GM23338 (cell line): Measurements from ENCODE around the gene DDX46.

Source experiments
- CREB1 ChIP-seq: fragments of 250-450 bp; sonication (Bioruptor Pico); IDR thresholded peaks from 2 replicates; pipeline ENCODE4 v1.5.0; 2020; ENCODE audit warnings: low read depth, mild to moderate bottlenecking, moderate library complexity
- EZH2 ChIP-seq: fragments of 200-600 bp; sonication (generic); IDR thresholded peaks from one replicate; pipeline ENCODE4 v1.8.0; 2017; ENCODE audit warnings: antibody characterized with exemption, mild to moderate bottlenecking, low read depth; ENCODE audit not compliant: unreplicated experiment
- EZH2phosphoT487 ChIP-seq: fragments of 200-600 bp; sonication (generic); IDR thresholded peaks from one replicate; pipeline ENCODE4 v1.8.1; 2018; ENCODE audit warnings: antibody characterized with exemption; ENCODE audit not compliant: unreplicated experiment
- JUNB ChIP-seq: IDR thresholded peaks from one replicate; pipeline ENCODE4 v1.6.1; 2016; ENCODE audit warnings: antibody characterized with exemption; ENCODE audit not compliant: unreplicated experiment
- NANOG ChIP-seq: IDR thresholded peaks from 2 replicates; pipeline ENCODE4 v1.6.1; 2016; ENCODE audit warnings: antibody characterized with exemption, borderline replicate concordance
- POLR2AphosphoS5 ChIP-seq: IDR thresholded peaks from 2 replicates; pipeline ENCODE4 v1.6.1; 2016; ENCODE audit warnings: antibody characterized with exemption, low read depth
- STAT1 ChIP-seq: IDR thresholded peaks from one replicate; pipeline ENCODE4 v1.6.1; 2016; ENCODE audit warnings: antibody characterized with exemption; ENCODE audit not compliant: unreplicated experiment
- ZNF114 ChIP-seq: fragments of 250-450 bp; sonication (Bioruptor Pico); IDR thresholded peaks from 2 replicates; pipeline ENCODE4 v1.5.0; 2020; ENCODE audit warnings: mild to moderate bottlenecking, moderate library complexity
- TF ChIP-seq, protein P1 (sequence below), 2 experiments: fragments of 200-600 bp in 1 of 2; sonication (generic) in 1 of 2; conservative IDR thresholded peaks; 2 replicates each; pipeline versions ENCODE4 v1.5.1 to v1.6.1; 2016 to 2017; ENCODE audit warnings: antibody characterized with exemption in 2 of 2, low read depth in 2 of 2, mild to moderate bottlenecking in 2 of 2, moderate library complexity in 1 of 2
- TF ChIP-seq, protein P2 (sequence below): IDR thresholded peaks from one replicate; pipeline ENCODE4 v1.6.1; 2018; ENCODE audit warnings: antibody characterized with exemption; ENCODE audit not compliant: unreplicated experiment

DNA sequence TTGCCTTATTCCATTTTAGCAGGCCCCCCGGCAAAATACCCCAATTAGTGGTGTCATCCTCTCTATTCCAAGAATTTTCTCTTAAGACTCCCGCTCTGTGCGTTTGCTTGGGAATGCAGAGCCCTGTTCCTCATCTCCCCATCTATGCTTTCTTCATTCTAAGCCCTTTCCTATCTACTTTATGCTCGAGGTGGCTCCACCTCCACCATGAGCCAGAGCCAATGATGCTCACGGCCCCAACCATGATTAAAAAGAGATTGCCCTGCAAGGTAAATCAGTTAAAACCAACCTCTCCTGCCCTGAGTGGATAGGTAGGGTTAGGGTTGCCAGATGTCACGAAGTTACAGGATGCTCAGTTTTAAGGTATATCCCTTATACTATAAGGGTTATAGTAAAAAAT lies 114.9 kb downstream of the DDX46 start:
- TF ChIP-seq CREB1 (no peak), EZH2 (no peak), POLR2AphosphoS5 (no peak), STAT1 (no peak), JUNB (no peak), EZH2phosphoT487 (no peak), ZNF114 (CRISPR knock-in tag) (no peak), NANOG (no peak)
- TF ChIP-seq, protein P1, sequence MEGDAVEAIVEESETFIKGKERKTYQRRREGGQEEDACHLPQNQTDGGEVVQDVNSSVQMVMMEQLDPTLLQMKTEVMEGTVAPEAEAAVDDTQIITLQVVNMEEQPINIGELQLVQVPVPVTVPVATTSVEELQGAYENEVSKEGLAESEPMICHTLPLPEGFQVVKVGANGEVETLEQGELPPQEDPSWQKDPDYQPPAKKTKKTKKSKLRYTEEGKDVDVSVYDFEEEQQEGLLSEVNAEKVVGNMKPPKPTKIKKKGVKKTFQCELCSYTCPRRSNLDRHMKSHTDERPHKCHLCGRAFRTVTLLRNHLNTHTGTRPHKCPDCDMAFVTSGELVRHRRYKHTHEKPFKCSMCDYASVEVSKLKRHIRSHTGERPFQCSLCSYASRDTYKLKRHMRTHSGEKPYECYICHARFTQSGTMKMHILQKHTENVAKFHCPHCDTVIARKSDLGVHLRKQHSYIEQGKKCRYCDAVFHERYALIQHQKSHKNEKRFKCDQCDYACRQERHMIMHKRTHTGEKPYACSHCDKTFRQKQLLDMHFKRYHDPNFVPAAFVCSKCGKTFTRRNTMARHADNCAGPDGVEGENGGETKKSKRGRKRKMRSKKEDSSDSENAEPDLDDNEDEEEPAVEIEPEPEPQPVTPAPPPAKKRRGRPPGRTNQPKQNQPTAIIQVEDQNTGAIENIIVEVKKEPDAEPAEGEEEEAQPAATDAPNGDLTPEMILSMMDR (conservative IDR thresholded peaks at IDR 0.05; ENCODE audit: low read depth in 2 of 2): no peak
- TF ChIP-seq, protein P2, sequence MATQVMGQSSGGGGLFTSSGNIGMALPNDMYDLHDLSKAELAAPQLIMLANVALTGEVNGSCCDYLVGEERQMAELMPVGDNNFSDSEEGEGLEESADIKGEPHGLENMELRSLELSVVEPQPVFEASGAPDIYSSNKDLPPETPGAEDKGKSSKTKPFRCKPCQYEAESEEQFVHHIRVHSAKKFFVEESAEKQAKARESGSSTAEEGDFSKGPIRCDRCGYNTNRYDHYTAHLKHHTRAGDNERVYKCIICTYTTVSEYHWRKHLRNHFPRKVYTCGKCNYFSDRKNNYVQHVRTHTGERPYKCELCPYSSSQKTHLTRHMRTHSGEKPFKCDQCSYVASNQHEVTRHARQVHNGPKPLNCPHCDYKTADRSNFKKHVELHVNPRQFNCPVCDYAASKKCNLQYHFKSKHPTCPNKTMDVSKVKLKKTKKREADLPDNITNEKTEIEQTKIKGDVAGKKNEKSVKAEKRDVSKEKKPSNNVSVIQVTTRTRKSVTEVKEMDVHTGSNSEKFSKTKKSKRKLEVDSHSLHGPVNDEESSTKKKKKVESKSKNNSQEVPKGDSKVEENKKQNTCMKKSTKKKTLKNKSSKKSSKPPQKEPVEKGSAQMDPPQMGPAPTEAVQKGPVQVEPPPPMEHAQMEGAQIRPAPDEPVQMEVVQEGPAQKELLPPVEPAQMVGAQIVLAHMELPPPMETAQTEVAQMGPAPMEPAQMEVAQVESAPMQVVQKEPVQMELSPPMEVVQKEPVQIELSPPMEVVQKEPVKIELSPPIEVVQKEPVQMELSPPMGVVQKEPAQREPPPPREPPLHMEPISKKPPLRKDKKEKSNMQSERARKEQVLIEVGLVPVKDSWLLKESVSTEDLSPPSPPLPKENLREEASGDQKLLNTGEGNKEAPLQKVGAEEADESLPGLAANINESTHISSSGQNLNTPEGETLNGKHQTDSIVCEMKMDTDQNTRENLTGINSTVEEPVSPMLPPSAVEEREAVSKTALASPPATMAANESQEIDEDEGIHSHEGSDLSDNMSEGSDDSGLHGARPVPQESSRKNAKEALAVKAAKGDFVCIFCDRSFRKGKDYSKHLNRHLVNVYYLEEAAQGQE: no peak
